ENCODE results near the gene DGKH. TPM values are rescaled to one million over a fixed set of nuclear protein-coding genes. Genes with fewer than 3 reads are reported as not detected.
"Not testable (repeated sequence)": the region's sequence is repeated elsewhere in the genome, so short reads cannot be mapped to it uniquely, and the experiment has no call there.

Gene DGKH
- total RNA-seq, 1 donor from 2014 or later = 11.4 TPM

DNA sequence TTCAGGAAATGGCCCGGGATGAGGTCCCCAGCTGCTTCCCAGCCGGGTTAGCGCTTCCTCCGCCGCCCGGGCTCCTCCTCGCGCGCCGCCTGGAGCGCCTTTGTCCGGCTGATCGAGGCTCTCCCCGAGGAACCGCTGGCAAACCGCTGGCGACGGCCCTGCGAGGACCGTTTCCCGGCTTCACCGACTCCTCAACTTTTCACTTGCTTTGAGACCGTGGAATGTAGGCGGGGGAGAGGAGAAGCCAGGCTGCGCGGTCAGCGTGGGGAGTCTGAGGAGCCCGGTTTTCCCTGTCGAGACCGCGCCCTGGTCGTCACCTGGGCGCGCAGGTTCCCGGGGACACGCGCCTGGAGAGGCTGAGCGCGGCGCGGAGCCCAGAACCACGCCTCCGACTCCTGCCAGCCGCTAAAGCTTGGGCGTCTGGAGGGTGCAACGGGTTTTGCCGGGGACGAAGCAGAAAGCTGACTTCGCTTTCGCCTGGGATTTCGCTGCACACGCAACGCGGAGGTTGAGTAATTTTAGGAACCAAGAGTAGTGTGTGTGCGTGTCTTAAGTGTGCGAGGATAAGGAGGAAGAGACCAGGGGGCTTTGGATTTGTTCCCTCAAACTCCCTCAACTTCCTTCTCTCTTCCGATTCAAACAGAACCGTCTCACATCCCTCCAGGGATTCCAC lies 7.3 kb upstream of the DGKH start:
- DNase-seq (ENCODE audit: low read depth in 2 of 2) = peak in 1 of 2 donors; percentile 69

DNA sequence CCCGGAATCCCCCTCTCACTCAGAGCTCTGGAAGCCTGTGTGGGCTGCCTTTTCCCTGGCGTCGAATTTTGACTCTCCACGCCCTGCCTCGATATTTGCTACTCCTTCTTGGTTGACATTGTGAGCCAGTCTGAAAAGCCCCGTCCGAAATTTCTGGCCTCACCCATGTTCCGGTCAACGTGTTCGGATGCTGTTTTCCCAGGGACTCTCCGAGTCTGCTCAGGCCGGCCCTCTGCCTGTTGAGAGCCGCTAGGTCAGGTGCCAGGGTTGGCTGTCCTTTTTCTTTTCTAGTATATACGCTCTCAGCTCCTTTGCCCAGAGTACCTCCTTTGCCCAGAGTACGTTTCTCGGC lies 6.8 kb upstream of the DGKH start:
- peak in 1 of 2 donors; percentile 62 for DNase-seq (ENCODE audit: low read depth in 2 of 2)

- DNase-seq (ENCODE audit: low read depth in 2 of 2) = no peak
These were observed 4.8 kb upstream of the DGKH start for GRCh38 chr13:42043676-42044075.

- no peak for DNase-seq (ENCODE audit: low read depth in 2 of 2)
These were observed 2.0 kb upstream of the DGKH start for GRCh38 chr13:42046448-42046847.

GRCh38 chr13:42047561-42048341 lies 697 bp upstream of the DGKH start:
- DNase-seq (ENCODE audit: low read depth in 2 of 2) = peak in 1 of 2 donors; percentile 62

DNA sequence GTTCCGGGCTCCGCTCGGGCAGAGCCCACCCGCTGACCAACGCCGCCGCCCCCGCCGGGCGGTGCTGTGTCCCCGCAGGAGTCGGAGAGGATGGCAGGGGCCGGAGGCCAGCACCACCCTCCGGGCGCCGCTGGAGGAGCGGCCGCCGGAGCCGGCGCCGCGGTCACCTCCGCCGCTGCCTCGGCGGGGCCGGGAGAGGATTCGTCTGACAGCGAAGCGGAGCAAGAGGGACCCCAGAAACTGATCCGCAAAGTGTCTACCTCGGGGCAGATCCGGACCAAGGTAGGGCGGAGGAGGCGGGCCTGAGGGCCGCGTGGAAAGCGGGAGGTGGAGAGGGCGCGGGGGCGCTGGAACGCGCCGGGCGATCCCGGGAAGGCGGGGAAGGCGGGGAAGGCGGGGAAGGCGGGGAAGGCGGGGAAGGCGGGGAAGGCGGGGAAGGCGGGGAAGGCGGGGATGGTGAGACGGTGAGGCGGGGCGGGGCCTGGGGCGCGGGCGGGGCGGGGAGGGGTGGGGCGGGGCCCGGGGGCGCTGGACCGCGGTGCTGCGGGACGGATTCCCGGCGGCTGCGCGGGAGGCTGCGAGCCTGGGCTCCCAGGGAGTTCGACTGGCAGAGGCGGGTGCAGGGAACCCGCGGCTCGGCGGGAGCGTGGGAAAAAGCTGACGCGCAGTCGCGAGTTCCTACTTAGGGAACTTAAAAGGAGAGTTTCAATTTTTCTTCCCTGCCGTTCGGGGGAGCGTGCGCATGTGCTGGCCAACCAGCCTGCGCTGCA lies 421 bp downstream of the DGKH start:
- DNase-seq (ENCODE audit: low read depth in 2 of 2) = peak in 1 of 2 donors; percentile 81

GRCh38 chr13:42049454-42049813 lies 986 bp downstream of the DGKH start:
- DNase-seq (ENCODE audit: low read depth in 2 of 2) = no peak

DNA sequence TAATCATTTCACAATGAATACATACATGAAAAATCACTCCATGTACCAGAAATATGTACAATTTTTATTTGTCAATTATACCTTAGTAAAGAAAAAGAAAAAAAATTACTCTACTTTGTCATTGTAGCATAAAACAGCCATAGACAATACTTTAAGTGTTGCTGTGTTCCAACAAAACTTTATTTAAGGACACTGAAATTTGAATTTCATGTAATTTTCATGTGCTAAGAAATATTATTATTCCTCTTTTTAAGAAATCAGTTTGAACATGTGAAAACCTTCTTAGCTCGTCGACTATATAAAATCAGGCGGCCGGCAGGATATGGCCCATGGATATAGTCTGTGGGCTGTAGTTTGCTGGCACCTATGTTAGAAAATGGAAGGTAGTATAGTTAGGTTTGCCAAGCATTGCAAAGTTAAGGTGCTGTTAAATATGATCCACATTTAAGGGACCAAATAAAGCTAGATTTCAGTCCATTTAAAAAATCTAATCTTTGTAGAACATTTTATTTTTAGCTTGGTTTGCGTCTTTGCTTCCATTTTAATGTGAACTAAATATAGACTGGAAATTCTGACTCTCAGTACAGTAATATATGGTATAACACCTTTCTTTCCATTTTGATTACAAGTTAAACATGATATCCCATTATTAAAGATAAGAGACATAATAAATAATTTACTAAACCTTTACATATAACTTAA lies 6.5 kb downstream of the DGKH start:
- no peak for DNase-seq (ENCODE audit: low read depth in 2 of 2)

DNA sequence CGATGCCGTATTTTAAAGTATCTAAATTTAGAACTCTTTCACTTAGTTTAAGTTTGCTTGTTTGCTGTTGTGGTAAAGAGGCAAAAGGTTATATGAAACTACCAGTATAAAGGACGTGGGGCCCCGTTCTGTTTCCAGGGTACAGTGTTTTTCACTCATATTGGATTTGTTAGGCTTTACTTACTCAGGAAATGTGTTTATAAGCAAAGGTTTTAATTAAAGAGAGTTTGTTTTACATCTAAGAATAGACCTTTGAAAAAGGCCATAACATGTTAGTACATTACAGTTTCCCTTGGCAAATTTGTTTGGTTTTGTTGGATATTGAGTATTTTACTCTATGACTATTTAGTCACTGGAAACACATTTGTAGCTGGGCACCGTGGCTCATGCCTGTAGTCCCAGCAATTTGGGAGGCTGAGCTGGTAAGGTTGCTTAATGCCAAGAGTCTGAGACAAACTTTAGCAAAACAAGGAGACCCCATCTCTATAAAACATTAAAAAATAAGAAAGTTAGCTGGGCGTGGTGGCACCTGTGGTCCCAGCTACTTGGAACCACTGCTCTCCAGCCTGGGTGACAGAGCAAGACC lies 7.1 kb downstream of the DGKH start:
- no peak for DNase-seq (ENCODE audit: low read depth in 2 of 2)

DNA sequence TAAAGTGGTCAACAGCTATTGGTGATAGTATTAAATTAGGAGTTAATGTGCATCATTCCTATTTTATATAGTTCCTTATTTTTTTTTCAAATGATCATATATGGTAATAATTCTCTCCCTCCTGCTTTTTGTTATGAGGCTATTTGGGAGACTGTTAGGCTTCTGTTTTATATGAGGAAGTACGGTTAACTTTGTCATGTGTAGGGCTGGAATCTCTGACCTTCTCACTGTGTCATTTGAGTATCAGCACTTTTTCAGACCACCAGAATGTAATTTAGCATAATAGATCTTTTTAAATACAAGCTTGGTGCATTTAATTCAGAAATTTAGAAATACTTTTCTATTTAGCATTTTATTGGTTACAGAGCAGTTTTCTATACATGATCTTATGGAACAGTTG lies 7.7 kb downstream of the DGKH start:
- DNase-seq (ENCODE audit: low read depth in 2 of 2) = no peak

DNA sequence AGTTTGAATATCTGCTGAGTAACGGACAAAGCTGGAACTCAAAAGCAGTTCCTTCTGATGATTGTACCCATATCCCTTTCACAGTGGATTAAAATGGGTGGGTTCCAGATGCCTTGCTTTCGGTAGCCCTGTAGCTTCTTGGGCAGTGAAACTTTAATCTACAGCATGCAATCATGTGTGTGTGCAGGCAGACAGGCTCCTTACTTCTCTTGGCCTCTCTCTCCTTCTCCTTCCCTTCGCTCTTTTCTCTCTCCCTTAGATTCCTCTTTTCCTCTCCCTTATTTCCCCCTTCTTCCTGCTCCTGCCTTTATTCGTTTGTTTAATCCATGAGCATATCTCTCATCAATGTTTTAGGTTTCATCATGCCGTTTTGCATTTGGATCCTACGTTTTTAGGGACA lies 8.1 kb downstream of the DGKH start:
- DNase-seq (ENCODE audit: low read depth in 2 of 2) = no peak

- DNase-seq (ENCODE audit: low read depth in 2 of 2) = no peak
These were observed 9.6 kb downstream of the DGKH start for GRCh38 chr13:42057918-42058530.

- DNase-seq (ENCODE audit: low read depth in 2 of 2) = no peak
These were observed 13.5 kb downstream of the DGKH start for GRCh38 chr13:42061943-42062342.

- no peak for DNase-seq (ENCODE audit: low read depth in 2 of 2)
These were observed 14.7 kb downstream of the DGKH start for GRCh38 chr13:42063105-42063504.

DNA sequence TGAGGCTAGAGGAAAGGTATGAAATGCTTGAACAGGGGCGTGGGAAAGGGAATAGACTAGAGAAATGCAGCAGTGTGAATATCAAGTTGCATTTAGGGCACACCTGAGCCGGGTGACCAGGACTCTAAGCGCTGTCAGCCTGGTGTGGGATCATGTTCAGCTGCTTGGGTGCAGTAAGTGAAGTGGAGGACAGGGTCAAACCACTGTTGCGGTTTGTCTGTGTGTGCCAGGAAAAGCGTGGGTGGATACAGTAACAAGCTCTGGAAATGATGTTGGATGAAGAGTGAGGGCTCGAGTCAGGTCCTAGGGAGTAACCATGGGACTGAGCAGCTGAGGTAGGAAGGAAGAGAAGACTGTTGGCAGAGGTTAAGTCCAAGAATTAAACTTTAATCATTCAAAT lies 15.8 kb downstream of the DGKH start:
- DNase-seq (ENCODE audit: low read depth in 2 of 2) = peak in 1 of 2 donors; percentile 56

- DNase-seq (ENCODE audit: low read depth in 2 of 2) = no peak
These were observed 16.5 kb downstream of the DGKH start for GRCh38 chr13:42064966-42065365.

DNA sequence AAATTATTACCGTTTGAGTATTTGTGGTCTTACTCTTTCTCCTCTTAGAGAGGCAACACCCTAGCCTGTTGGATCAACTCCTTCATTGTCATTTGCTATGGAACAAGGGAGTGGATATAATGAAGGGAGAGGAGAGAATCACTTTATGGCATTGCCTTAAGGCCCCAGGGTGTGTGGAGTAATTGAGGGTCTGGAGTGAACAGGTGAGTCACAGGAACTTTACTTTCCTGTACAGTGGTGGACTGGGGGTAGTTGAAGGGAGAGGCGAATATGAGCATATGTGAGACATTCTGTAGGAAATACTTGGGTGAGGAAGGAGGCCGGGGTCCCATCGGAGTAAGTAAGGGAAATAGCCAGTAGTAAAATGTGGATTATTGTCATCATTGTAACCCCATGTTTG lies 17.0 kb downstream of the DGKH start:
- DNase-seq (ENCODE audit: low read depth in 2 of 2) = peak in 1 of 2 donors; percentile 59

- peak; percentile 66 to 91 for DNase-seq (ENCODE audit: low read depth in 2 of 2)
These were observed 18.1 kb downstream of the DGKH start for GRCh38 chr13:42066542-42066941.

DNA sequence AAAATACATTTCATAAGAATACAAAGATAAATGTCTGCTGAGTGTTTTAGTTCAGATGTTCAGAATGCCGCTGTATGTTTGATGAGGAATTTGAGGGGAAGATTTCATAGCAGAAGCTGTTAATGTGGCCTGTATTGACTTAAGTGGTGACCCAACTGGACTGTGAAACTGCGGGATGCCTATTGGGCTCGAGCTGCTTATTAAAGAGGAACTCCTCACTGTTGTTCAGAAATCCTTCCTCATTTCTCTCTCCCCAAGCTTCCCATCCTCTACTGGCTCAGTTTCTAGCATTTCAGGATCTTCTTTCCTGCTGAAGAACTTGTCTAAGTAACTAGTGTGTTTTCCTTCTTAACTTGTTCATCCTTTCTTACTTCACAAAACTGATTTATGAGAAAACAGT lies 20.4 kb downstream of the DGKH start:
- DNase-seq (ENCODE audit: low read depth in 2 of 2) = no peak

DNA sequence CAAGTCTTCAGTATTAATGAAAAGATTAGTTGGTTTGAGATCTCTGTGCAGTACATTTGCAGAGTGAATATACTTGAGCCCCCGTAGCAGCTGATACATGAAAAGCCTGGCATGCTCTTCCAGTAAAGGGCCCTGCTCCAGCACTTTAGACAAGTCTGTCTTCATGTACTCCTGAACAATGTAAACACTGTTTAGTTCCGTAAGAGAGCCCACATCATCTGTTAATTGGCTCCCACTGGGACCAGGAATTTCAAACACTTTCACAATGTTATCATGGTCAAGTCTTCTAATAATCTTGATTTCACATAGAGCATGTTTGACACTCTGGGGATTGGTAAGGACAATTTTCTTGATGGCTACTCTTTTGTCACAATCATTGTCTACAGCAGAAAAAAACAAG lies 22.2 kb downstream of the DGKH start:
- DNase-seq (ENCODE audit: low read depth in 2 of 2) = not testable (repeated sequence)

- not testable (repeated sequence) for DNase-seq (ENCODE audit: low read depth in 2 of 2)
These were observed 22.7 kb downstream of the DGKH start for GRCh38 chr13:42071179-42071578.
